Measurements from ENCODE around the gene LRRC45.

GRCh38 chr17:82060614-82061013, 37.5 kb downstream of the LRRC45 start:
- no peak for TF ChIP-seq POLR2AphosphoS5 (IDR thresholded peaks at IDR 0.05; ENCODE audit: low read depth)
- no peak for TF ChIP-seq CTCF (IDR thresholded peaks at IDR 0.05; ENCODE audit: insufficient read depth, low read length)
- TF ChIP-seq GABPA (IDR thresholded peaks at IDR 0.05; ENCODE audit: low read depth): no peak
- no peak for TF ChIP-seq SPI1 (IDR thresholded peaks at IDR 0.05; ENCODE audit: borderline replicate concordance, low read depth)
- TF ChIP-seq REST (IDR thresholded peaks at IDR 0.05; ENCODE audit: insufficient replicate concordance, low read depth): no peak

Measured in HL-60 (cell line).